H1 (cell line): Measurements from ENCODE around the gene HES5. TPM values are rescaled to one million over a fixed set of nuclear protein-coding genes. Genes with fewer than 3 reads are reported as not detected.

Experiments
- BACH1 ChIP-seq: IDR thresholded peaks from 2 replicates; pipeline ENCODE4 v1.6.1; 2012; ENCODE audit warnings: low read length, improper control_type of control experiment
- EGR1 ChIP-seq: IDR thresholded peaks from 2 replicates; pipeline ENCODE4 v1.6.1; 2011; ENCODE audit warnings: low read depth, low read length, borderline replicate concordance
- SP2 ChIP-seq: IDR thresholded peaks from 2 replicates; pipeline ENCODE4 v1.6.1; 2012; ENCODE audit warnings: mild to moderate bottlenecking, low read length, inconsistent platforms
- polyA plus RNA-seq, 7 experiments: library from polyadenylated mRNA; depleted of rRNA in 3 of 7; stranded (reverse) in 5 of 7; unstranded in 2 of 7; fragments of >200 nt in 5 of 7; fragments of 200-250 nt in 2 of 7; gene quantifications; 1 replicate in 5 of 7; 2 replicates in 1 of 7; 4 replicates in 1 of 7; pipeline versions ENCODE4 v1.2.1 to v1.2.3, GENCODE V29; 2011 to 2013; ENCODE audit warnings: missing spikeins in 2 of 7, mixed read lengths in 2 of 7
- total RNA-seq: library from RNA; stranded (reverse); fragmentation: NEBNext Ultra II Directional; extraction: Animal tissue kit (Norgen Biotek cat#: 25700); gene quantifications from 2 replicates; pipeline ENCODE4 v1.2.1, GENCODE V29; 2021

The HES5 gene
- total and polyA plus RNA-seq, 2 of the 8 experiments (the other 6 are each of a cell fraction or from before 2014, with no cell fraction given), result 0.22 TPM; not detected in 1

GRCh38 chr1:2567083-2567679 lies 37.1 kb upstream of the HES5 start (continued):
- TF ChIP-seq EGR1 (no peak), SP2 (no peak), BACH1 (no peak)
